Inferior parietal cortex (tissue), 1 donor: ENCODE measurements around the gene ATP9B.

Experiments
- DNase-seq: peaks from one replicate; pipeline ENCODE4 v3.0.0-alpha.2; 2016; ENCODE audit errors: extremely low spot score

ATP9B gene, protein sequence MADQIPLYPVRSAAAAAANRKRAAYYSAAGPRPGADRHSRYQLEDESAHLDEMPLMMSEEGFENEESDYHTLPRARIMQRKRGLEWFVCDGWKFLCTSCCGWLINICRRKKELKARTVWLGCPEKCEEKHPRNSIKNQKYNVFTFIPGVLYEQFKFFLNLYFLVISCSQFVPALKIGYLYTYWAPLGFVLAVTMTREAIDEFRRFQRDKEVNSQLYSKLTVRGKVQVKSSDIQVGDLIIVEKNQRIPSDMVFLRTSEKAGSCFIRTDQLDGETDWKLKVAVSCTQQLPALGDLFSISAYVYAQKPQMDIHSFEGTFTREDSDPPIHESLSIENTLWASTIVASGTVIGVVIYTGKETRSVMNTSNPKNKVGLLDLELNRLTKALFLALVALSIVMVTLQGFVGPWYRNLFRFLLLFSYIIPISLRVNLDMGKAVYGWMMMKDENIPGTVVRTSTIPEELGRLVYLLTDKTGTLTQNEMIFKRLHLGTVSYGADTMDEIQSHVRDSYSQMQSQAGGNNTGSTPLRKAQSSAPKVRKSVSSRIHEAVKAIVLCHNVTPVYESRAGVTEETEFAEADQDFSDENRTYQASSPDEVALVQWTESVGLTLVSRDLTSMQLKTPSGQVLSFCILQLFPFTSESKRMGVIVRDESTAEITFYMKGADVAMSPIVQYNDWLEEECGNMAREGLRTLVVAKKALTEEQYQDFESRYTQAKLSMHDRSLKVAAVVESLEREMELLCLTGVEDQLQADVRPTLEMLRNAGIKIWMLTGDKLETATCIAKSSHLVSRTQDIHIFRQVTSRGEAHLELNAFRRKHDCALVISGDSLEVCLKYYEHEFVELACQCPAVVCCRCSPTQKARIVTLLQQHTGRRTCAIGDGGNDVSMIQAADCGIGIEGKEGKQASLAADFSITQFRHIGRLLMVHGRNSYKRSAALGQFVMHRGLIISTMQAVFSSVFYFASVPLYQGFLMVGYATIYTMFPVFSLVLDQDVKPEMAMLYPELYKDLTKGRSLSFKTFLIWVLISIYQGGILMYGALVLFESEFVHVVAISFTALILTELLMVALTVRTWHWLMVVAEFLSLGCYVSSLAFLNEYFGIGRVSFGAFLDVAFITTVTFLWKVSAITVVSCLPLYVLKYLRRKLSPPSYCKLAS

DNA sequence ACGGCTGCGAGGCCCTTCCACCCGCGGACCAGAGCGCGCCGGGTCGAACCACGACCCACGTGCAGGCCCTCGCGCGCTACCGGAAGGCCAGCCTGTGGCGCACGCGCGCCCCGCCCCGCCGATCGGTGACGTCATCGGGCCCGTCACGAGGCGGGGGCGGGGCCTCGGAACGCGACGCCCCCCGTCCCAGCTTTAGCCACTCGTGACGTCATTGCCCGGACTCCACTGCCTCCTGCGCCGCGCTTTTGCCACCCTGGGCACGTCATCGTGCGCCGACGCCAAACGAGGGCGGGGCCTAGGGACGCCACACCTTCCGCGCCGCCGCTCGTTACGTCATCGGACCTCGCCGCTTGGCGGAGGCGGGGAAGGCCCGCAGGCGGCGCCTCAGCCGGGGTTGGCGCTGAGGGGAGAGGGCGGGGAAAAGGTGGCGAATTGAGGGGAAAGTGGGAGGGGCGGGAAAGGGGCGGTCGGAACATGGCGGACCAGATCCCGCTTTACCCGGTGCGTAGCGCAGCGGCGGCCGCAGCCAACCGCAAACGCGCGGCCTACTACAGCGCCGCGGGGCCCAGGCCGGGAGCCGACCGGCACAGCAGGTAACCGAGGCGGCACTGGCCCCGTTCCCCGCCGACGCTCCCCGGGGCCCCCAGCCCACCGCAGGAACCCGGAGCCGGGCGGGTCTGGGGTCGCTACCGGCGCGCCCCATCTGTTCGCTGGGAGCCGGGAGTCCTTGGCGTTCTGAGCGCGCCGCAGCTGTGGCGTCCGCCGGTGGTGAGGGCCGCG, at the start of gene ATP9B:
ATP9B (plus strand) TSS at position 458 of the 780 bp plus-strand sequence; CDS start at position 475, 17 bp downstream.
- DNase-seq, result peak; percentile 97

DNA sequence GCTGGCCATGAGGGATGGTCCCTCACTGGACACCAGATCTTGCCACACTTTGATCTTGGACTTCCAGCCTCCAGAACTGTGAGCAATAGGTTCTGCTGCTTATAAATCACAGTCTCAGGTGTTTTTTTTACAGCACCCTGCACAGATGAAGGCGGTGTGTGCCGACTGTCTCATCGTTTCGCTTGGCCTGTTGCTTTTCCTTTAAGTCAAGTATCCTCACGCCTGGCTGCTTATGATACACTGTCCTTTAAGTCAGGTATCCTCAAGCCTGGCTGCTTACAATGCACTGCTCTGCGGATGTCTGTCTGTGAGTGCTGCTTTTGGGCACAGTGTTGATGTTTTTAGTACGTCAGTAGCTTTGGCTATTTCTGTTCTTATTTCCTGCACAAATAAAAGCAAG, 49.3 kb upstream of the ATP9B start:
- no peak for DNase-seq

DNA sequence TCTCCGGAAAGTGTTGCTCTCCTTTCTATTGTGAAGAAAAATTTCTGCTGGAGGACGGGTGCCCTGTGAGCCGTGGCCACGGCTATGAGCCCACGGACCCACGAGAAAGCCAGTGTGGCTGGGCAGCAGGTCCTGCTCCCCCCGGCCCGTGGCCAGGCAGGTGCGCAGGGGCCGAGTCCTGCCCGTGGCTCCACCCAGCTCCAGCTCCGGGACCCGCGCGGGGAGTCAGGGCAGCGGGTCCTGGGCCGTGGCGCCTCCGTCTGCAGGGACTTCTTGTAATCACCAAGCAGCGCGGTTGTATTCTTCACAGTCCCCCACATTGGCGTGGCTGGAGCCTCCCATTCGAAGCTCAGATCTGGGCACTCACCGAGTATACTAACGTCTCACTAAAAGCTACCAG, 46.6 kb upstream of the ATP9B start:
- DNase-seq, result no peak

DNA sequence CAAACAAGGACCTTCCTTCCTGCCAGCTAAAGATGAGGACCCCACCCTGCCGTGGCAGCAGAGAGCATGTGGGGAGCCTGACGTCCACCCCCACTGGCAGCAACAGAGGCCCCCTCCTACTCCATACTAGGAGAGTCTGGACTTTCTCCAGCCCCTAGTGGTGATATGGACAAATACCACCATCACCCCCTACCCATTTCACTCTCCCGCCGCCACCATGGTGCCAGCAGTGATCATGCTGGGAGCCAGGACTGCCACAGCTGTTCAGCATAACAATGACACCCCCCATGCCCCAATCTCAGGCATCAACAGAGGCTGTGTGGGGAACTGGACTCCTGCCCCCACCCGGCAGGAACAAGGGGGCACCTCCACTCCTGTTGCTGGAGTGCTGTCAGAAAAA, 42.7 kb upstream of the ATP9B start:
- no peak for DNase-seq

DNA sequence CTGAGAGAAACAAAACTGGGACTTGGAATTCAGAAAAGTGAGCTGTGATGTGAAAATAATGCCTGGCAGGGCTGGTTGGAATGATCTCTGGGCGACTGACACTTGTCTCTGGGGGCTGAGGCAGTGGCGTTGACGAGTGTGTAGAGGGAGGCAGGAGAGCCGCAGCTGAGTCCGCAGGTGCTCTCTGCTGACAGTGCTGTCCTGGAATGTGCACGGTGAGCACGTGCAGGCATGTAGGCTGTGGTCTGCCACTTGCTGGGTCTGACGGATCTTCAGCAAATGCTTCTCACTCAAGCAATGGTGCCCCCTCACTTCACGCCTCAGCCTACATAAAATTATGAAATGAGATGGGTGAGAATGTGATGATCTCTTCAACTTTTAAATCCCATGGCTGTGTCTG, 38.5 kb upstream of the ATP9B start:
- DNase-seq, result no peak

DNA sequence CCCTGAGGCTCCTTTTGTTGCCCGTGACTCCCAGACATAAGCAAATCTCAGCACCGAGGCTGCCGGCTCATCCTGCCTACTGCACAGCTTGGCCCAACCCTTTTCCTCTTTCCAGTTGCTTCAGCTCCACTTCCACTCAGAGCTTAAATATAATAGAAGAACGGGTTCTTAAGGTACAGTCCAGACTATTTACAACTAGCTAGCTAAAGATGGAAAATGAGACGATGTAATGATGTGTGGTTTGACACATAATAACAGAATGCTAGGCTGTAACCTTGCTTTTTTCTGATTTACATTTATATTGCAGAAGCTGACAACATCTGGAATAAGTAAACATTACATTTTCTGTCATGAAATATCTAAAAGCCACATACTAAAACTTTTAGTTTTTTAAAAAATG, 26.9 kb upstream of the ATP9B start:
- no peak for DNase-seq

DNA sequence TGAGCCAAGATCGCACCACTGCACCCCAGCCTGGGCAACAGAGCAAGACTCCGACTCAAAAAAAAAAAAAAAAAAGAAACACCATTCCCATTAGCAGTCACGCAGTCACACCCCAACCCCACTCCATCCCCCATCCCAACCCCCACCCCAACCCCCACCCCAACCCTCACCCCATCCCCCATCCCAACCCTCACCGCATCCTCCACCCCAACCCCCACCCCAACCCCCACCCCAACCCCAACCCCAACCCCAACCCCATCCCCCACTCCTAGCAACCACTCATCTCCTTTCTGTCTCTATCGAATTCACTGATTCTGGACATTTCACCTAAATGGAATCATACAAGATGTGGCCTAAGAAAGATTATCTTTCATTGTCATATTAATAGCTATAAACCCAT, 25.9 kb upstream of the ATP9B start:
- DNase-seq, result no peak

DNA sequence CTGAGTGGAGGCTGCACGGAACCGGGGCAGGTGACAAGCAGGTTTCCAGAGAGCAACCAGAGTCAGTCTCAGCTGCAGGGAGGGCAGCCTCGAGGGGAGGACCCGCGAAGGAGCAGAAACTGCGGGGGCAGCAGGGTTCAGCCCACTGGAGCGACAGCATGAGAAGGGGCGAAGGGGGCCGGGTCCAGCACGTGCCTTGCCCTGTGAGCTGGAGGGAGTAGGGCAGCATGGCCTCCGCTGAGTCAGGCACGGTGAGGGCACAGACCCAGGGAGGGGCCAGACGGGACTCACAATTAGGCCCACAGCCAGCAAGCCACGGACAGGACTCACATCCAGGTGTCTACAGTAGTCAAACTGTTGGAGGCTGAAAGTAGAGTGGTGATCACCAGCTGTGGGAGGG, 22.7 kb upstream of the ATP9B start:
- DNase-seq, result no peak

DNA sequence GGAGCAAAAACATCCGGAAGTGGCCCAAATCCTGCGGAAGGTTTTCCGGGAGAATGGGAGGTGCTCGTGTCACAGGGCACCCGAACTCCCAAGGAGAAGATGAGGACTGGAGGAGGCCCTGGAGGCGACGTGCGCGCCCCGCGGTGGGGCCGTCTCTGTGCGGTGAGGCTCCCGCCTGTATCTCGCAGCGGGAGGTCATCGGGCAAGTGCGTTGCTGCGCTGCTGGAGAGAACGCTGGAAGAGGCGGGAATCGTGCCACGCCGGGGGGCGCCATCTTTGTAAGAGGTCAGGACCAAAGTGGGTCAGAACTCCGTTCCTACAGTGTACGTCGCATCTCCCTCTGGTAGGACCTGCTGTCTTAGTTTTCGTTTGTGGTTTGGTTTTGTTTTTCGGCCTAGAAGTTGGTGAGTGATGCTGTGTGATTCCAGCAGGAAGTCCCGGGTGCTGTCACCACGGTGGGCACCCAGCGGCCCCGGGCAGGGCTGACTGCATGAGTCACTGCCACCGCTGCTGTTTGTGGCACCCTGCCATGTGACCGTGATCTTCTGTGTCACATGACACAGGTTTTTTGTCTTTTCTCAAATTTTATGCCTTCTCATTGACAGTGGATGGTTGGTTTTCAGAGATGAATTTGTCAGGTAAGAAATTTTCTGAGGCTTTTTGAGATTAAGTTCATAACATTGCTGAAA, 21.5 kb upstream of the ATP9B start:
- DNase-seq, result no peak

DNA sequence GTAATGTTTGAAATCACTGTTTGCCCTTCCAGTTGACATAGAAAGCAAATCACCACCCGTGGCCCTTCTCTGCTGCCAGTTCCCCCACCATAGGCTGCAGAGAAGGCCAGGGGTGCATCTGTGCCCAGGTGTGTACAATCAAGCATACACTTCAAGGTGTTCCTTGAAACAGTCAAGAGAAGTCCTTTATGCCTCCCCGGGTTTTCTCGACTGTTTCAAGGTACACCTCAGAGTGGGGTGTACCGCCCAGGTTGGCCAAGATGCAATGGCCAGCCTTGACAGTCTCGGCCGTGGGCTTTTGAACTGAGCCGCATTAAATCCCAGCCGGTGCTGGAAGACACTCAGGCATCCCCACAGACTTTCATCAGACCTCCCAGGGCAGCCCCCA, 21.0 kb upstream of the ATP9B start:
- no peak for DNase-seq

DNA sequence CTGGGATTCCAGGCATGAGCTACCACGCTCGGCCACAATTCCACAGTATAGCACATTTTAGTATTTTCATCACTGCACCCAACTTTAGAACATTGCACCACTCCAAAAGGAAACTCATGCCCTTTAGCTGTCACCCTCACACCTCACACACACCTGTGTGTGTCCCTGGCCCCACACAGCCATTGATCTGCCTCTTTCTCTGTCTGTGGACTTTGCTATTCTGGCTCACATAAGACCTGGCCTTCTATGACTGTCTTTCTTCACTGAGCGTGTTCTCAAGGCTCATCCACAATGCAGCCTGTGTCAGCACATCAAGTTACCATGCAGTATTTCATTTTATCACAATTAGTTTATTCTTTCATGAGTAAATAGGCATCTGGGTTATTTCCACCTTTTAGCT, 19.7 kb upstream of the ATP9B start:
- no peak for DNase-seq

DNA sequence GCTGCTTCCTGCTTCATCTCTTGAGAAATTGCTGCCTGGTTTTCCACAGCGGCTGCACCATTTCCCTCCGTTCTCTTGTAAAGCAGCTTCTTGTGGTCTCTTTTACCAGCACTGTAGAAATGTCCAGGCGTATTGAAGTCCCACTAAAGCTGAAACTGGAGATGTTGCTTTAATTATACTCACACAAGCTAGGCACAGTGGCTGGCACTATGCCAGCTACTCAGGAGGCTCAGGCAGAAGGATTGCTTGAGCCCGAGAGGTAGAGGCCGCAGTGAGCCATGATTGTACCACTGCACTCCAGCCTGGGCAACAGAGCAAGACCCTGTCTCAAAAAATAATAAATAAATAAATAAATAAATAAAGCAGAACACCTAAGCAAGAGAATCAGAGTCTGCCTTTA, 19.2 kb upstream of the ATP9B start:
- DNase-seq, result no peak

DNA sequence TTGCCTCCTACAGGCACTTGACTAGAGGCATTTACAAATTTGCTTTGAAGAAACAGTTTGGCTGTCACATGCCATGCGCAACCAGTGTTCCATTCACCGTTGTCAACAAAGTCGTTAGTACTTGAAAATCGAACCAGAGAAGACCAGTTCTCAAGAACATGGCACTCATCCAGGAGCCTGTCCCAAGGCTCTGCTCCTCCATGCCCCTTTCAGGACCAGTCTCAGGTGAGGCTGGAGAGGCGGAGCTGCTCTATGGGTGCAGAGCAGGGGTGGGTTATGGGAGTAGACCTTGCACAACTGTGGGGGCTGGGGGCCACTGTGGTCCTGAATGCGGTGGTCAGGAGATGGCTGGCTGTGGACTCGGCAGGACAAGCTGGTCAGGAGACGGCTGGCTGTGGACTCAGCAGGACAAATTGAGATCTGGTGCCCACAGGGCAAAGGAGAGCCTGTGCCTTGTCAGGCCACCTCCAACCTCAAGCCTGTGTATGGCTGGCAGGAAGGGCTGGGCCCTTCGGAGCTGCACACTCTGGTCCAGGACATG, 12.3 kb upstream of the ATP9B start:
- no peak for DNase-seq

DNA sequence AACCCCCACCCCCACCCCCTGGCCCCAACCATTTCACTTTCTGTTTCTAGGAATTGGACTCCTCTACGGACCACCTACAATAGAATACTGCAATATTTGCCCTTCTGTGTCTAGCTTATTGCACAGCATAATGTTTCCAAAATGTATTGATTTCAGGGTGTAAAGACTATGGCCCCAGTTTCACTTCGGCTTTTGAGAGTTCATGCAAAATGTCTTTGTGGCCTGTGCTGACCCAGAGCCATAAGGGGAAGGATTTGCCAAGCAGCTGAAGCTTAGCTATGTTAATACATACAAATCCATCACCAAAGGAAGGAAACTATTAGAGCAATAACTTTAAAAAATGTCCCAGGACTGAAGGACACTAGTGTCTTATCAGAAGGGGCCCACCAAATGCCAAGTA, 11.2 kb upstream of the ATP9B start:
- no peak for DNase-seq

DNA sequence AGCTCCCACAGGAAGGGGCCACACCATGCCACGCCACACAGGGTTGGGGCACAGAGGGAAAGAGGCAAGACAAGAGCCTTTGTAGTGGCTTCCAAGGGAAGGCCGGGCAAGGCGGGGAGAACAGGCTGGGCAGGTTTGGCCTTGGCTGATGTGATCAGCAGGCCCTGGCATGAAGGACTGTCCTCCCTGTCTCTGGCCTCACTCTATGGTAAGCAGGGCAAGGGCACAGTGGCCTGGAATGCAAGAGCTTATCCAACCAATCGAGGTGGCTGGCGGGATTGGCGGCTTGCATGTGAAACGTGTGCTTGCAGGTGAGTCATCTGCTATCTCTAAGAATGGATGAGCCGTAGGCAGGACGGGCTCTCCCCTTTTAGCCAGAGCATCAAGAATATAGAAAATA, 6.4 kb upstream of the ATP9B start:
- no peak for DNase-seq

DNA sequence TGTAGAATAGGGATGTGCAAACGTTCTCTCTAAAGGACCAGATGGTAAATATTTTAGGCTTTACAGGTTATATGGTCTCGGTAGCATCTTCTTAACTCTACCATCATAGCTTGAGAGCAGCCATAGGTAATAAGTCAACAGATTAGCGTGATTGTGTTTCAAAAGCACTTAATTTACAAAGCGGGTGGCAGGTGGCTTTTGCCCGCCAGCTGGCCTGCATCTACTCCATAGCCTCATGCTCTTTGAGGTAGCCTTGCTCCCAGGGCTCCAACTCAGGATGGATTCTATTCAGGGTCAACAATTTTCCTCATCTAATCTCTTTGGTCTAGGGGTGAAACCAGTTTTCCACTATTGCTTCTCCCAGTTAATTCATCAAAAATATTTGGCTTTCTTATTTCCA, 5.0 kb upstream of the ATP9B start:
- no peak for DNase-seq

DNA sequence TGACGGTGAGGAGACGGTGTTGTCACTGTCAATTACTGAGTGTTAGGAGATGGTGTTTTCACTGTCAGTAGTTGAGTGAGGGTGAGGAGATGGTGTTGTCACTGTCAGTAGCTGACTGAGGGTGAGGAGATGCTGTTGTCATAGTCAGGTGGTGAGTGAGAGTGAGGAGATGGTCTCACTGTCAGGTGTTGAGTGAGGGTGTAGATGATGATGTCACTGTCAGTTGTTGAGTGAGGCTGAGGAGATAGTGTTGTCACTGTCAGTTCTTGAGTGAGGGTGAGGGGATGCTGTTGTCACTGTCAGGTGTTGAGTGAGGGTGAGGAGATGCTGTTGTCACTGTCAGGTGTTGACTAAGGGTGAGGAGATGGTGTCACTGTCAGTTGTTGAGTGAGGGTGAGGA, 3.4 kb upstream of the ATP9B start:
- DNase-seq, result no peak

DNA sequence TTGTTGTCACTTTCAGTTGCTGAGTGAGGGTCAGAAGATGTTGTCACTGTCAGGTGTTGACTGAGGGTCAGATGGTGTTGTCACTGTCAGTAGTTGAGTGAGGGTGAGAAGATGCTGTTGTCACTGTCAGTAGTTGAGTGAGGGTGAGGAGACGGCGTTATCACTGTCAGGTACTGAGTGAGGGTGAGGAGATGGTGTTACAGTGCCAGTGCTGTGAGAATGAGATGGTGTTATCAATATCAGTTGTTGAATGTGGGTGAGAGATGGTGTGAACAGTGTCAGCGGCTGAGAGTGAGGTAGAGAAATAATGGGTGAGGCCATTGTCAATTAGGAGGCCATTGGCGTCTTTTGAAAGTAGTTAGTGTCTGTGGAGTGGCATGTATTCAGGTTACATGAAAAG, 1.6 kb upstream of the ATP9B start:
- no peak for DNase-seq

DNA sequence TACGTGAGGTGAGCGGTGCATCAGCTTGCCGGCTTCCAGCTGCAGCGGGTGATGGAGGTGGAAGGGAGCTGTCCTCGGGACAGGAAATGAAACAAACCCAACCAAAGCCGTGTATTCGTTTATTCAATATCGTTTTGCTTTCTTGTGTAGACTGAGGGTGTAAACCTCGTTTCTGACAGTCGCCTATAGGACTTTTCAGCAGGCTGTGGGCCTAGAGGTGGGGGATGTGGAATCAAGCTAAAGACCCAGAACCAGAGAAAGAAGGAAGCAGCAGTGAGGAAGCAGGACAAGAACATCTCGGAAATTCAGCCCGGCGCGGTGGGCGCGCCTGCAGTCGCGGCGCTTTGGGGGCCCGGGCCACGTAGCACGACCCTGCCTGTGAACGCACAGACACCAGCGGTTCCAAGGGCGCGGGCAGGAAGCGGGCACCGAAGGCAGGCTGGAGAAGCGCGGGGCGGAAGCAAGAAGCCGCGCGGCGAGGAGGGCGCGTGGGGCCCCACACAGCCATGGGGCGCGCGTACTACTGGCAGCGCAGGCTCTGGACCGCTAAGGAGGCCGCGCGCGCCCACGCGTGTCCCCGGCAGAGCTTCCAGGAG, 755 bp upstream of the ATP9B start:
- peak; percentile 15 for DNase-seq

DNA sequence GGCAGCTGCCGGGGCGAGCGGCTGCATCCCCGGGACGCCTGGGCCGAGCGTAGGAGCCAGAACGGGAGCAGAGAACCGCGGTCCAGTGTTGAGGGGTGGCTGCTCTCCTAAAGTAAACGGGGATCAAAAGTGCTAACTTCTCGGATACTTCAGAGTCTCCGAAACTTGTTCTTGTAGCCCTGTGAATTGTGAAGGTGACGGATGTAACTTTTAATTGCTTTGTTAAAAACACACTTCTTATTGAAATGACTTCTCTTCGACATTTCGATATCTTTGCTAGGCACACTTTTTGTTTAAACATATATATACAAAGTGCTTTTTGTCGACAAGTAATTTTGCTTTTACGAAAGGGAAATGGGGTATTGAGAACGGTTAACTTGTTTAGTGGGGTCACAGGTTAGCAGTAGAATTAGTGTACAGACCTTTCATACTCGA, 540 bp downstream of the ATP9B start:
- DNase-seq, result peak; percentile 26
